Lower lobe of right lung (tissue), 2 donors: Measurements from ENCODE around the gene ASB18. TPM values are rescaled to one million over a fixed set of nuclear protein-coding genes. Genes with fewer than 3 reads are reported as not detected.

Experiments
- ATAC-seq, 2 donors: fragments of 200-7000 bp; cut with Tn5 transposase; one replicate each; pipeline ENCODE4 v1.9.1; 2020 to 2022; ENCODE audit warnings: mild to moderate bottlenecking in 2 of 2, moderate library complexity in 2 of 2
- DNase-seq: peaks from one replicate; pipeline ENCODE4 v3.0.0-alpha.2; 2020
- H3K27ac ChIP-seq: fragments of 200-600 bp; one replicate; pipeline ENCODE4 v1.8.0; 2022
- H3K27me3 ChIP-seq: fragments of 200-600 bp; one replicate; pipeline ENCODE4 v1.8.0; 2022; ENCODE audit warnings: low read depth
- H3K36me3 ChIP-seq: fragments of 200-600 bp; one replicate; pipeline ENCODE4 v1.8.0; 2022; ENCODE audit warnings: mild to moderate bottlenecking
- H3K4me1 ChIP-seq: fragments of 200-600 bp; one replicate; pipeline ENCODE4 v1.8.0; 2022
- H3K4me3 ChIP-seq: fragments of 200-600 bp; one replicate; pipeline ENCODE4 v1.8.0; 2022; ENCODE audit warnings: mild to moderate bottlenecking
- H3K9me3 ChIP-seq: fragments of 200-600 bp; one replicate; pipeline ENCODE4 v1.8.0; 2022
- CTCF ChIP-seq: fragments of 200-600 bp; IDR thresholded peaks from one replicate; pipeline ENCODE4 v1.8.0; 2022; ENCODE audit warnings: antibody characterized with exemption, mild to moderate bottlenecking
- intact Hi-C: fragments of 100-400 bp; cut with DNase I; formaldehyde crosslinking; loops from one replicate; pipeline ENCODE4 v1.11.0; 2022
- total RNA-seq: library from RNA; stranded (reverse); fragmentation: NEBNext Ultra II Directional; extraction: Animal tissue kit (Norgen Biotek cat#: 25700); gene quantifications from one replicate; pipeline ENCODE4 v1.2.1, GENCODE V29; 2021
- donor health status: DM: no; HTN: yes; CAD: no; lungs with severe emphysema.

The ASB18 gene
- total RNA-seq, 1 donor from 2014 or later = not detected

- Histone ChIP-seq H3K9me3 (no peaks in the 10 kb centered on the region), H3K4me3 (no peak overlapping the region), H3K36me3 (no peaks in the 10 kb centered on the region), H3K27ac (no peak overlapping the region), H3K27me3 (no peaks in the 10 kb centered on the region), H3K4me1 (no peaks in the 10 kb centered on the region)
- no peak for ATAC-seq
- no peak for TF ChIP-seq CTCF
- intact Hi-C loops = no loop called here
- no peak for DNase-seq
Measured at GRCh38 chr2:236143811-236144210, 120.4 kb downstream of the ASB18 start.

Other genes starting within 250 kb of the ASB18 start
- gene GBX2, start 96.0 kb downstream of the ASB18 start, total RNA-seq = not detected